ENCODE results near the gene SRP19. TPM values are rescaled to one million over a fixed set of nuclear protein-coding genes. Genes with fewer than 3 reads are reported as not detected.
"Not testable (repeated sequence)": the region's sequence is repeated elsewhere in the genome, so short reads cannot be mapped to it uniquely, and the experiment has no call there.

Gene SRP19
- total RNA-seq, 2 experiments from 2014 or later: 32.9 to 68.3 TPM

- DNase-seq (ENCODE audit: low spot score): no peak
- Histone ChIP-seq H3K4me3 (ENCODE audit: low read depth, low read length, poor library complexity, severe bottlenecking) (no peak overlapping the region), H3K79me2 (ENCODE audit: insufficient read depth, low read depth, low read length) (peaks cover 3% of the 10 kb centered on the region; the same call in 1 of the 2 replicates), H3K4me2 (ENCODE audit: low read length) (no peak overlapping the region), H3K4me1 (ENCODE audit: insufficient read depth, low read length, poor library complexity, severe bottlenecking) (no peaks in the 10 kb centered on the region), H3K36me3 (ENCODE audit: insufficient read depth, low read length) (peaks cover 77% of the 10 kb centered on the region), H3K9me3 (ENCODE audit: low read length) (no peaks in the 10 kb centered on the region), H4K20me1 (ENCODE audit: insufficient read depth, low read length) (no peaks in the 10 kb centered on the region), H3K27ac (ENCODE audit: low read depth, low read length, poor library complexity, severe bottlenecking) (no peak overlapping the region), H2AFZ (ENCODE audit: low read length) (no peak overlapping the region), H3K9me2 (ENCODE audit: insufficient read depth, low read length) (no peaks in the 10 kb centered on the region)
- TF ChIP-seq CTCF (conservative IDR thresholded peaks at IDR 0.05; ENCODE audit: low read length) (no peak), EZH2phosphoT487 (IDR thresholded peaks at IDR 0.05; ENCODE audit: borderline replicate concordance, low read depth, low read length) (no peak)
- ChIA-PET CTCF (ENCODE audit: unreplicated experiment) (no interaction called here), POLR2A (no interaction called here)
- no TSS peak for BruUV-seq (replicated peaks)
- intact Hi-C loops (cut with micrococcal nuclease; ENCODE audit: unreplicated experiment): no loop called here
These were observed 31.7 kb downstream of the SRP19 start for GRCh38 chr5:112892776-112893175.

- intact Hi-C loops (cut with micrococcal nuclease; ENCODE audit: unreplicated experiment): no loop called here
- no peaks in the 10 kb centered on the region for H3K9me3 ChIP-seq (ENCODE audit: low read length)
- POLR2A ChIA-PET: interaction anchor here (0.8 to 2.6 kb wide), 7 partner anchors 12 to 128 kb away, joined by 3 to 10 read pairs (median 3); partner anchors contain the start of gene SRP19
- H3K4me2 ChIP-seq (ENCODE audit: low read length): no peak overlapping the region
- H2AFZ ChIP-seq (ENCODE audit: low read length): no peak overlapping the region
- CTCF ChIA-PET (ENCODE audit: unreplicated experiment): interaction anchor here (0.5 to 0.8 kb wide), 2 partner anchors 35 to 1364 kb away, joined by 3 to 4 read pairs; partner anchors contain the start of gene SRP19
- no peaks in the 10 kb centered on the region for H3K9me2 ChIP-seq (ENCODE audit: insufficient read depth, low read length)
- no peak for TF ChIP-seq CTCF (conservative IDR thresholded peaks at IDR 0.05; ENCODE audit: low read length)
- no peak for TF ChIP-seq EZH2phosphoT487 (IDR thresholded peaks at IDR 0.05; ENCODE audit: borderline replicate concordance, low read depth, low read length)
- H3K36me3 ChIP-seq (ENCODE audit: insufficient read depth, low read length): peaks cover 78% of the 10 kb centered on the region
- no TSS peak for BruUV-seq (replicated peaks)
- DNase-seq (ENCODE audit: low spot score): no peak
- peaks cover 3% of the 10 kb centered on the region; the same call in 1 of the 2 replicates for H3K79me2 ChIP-seq (ENCODE audit: insufficient read depth, low read depth, low read length)
- no peak overlapping the region for H3K27ac ChIP-seq (ENCODE audit: low read depth, low read length, poor library complexity, severe bottlenecking)
- no peaks in the 10 kb centered on the region for H4K20me1 ChIP-seq (ENCODE audit: insufficient read depth, low read length)
- H3K4me3 ChIP-seq (ENCODE audit: low read depth, low read length, poor library complexity, severe bottlenecking): no peak overlapping the region
- H3K4me1 ChIP-seq (ENCODE audit: insufficient read depth, low read length, poor library complexity, severe bottlenecking): no peaks in the 10 kb centered on the region
These were observed 34.6 kb downstream of the SRP19 start for GRCh38 chr5:112895682-112896081.

- BruUV-seq (replicated peaks): no TSS peak
- Histone ChIP-seq H3K9me3 (ENCODE audit: low read length) (no peaks in the 10 kb centered on the region), H3K4me2 (ENCODE audit: low read length) (no peak overlapping the region), H3K27ac (ENCODE audit: low read depth, low read length, poor library complexity, severe bottlenecking) (no peak overlapping the region), H3K79me2 (ENCODE audit: insufficient read depth, low read depth, low read length) (peaks cover 7% of the 10 kb centered on the region; the same call in 1 of the 2 replicates), H3K4me3 (ENCODE audit: low read depth, low read length, poor library complexity, severe bottlenecking) (no peak overlapping the region), H4K20me1 (ENCODE audit: insufficient read depth, low read length) (no peaks in the 10 kb centered on the region), H3K9me2 (ENCODE audit: insufficient read depth, low read length) (no peaks in the 10 kb centered on the region), H2AFZ (ENCODE audit: low read length) (no peak overlapping the region), H3K36me3 (ENCODE audit: insufficient read depth, low read length) (peaks cover 84% of the 10 kb centered on the region), H3K4me1 (ENCODE audit: insufficient read depth, low read length, poor library complexity, severe bottlenecking) (no peaks in the 10 kb centered on the region)
- DNase-seq (ENCODE audit: low spot score): no peak
- TF ChIP-seq EZH2phosphoT487 (IDR thresholded peaks at IDR 0.05; ENCODE audit: borderline replicate concordance, low read depth, low read length): no peak
- TF ChIP-seq CTCF (conservative IDR thresholded peaks at IDR 0.05; ENCODE audit: low read length): no peak
- ChIA-PET CTCF (ENCODE audit: unreplicated experiment) (interaction anchor here (0.6 kb wide), 1 partner anchor 19 kb away, joined by 3 read pairs; no protein-coding TSS in a partner anchor), POLR2A (interaction anchor here (0.7 to 3.4 kb wide), 4 partner anchors 14 to 74 kb away, joined by 3 to 18 read pairs (median 5); partner anchors contain the start of genes DCP2 and SRP19)
- intact Hi-C loops (cut with micrococcal nuclease; ENCODE audit: unreplicated experiment): no loop called here
These were observed 41.5 kb downstream of the SRP19 start for GRCh38 chr5:112902561-112902960.

- BruUV-seq (replicated peaks); H3K4me2 ChIP-seq (ENCODE audit: low read length); H3K27ac ChIP-seq (ENCODE audit: low read depth, low read length, poor library complexity, severe bottlenecking); H3K4me3 ChIP-seq (ENCODE audit: low read depth, low read length, poor library complexity, severe bottlenecking); H3K79me2 ChIP-seq (ENCODE audit: insufficient read depth, low read depth, low read length); H3K9me3 ChIP-seq (ENCODE audit: low read length); H4K20me1 ChIP-seq (ENCODE audit: insufficient read depth, low read length); CTCF ChIA-PET (ENCODE audit: unreplicated experiment); H3K9me2 ChIP-seq (ENCODE audit: insufficient read depth, low read length); H3K4me1 ChIP-seq (ENCODE audit: insufficient read depth, low read length, poor library complexity, severe bottlenecking); H2AFZ ChIP-seq (ENCODE audit: low read length); DNase-seq (ENCODE audit: low spot score): not testable (repeated sequence)
- intact Hi-C loops (cut with micrococcal nuclease; ENCODE audit: unreplicated experiment): loop anchor here (5.0 kb wide), 1 partner anchor 43 kb away; the partner anchor contains the start of gene SRP19
- POLR2A ChIA-PET: interaction anchor here (0.6 to 4.5 kb wide), 7 partner anchors 8 to 85 kb away, joined by 3 to 20 read pairs (median 4); partner anchors contain the start of gene REEP5
- peaks cover 73% of the 10 kb centered on the region for H3K36me3 ChIP-seq (ENCODE audit: insufficient read depth, low read length)
These were observed 43.9 kb downstream of the SRP19 start for GRCh38 chr5:112904996-112905395.
